Endothelial cell of umbilical vein (primary cell): ENCODE data around the gene EDEM1.

Source experiments
- EZH2 ChIP-seq: IDR thresholded peaks from 2 replicates; pipeline ENCODE4 v1.6.1; 2012; ENCODE audit warnings: borderline replicate concordance, low read depth, mild to moderate bottlenecking, moderate library complexity, low read length, inconsistent platforms; ENCODE audit not compliant: severe bottlenecking
- FOS ChIP-seq: IDR thresholded peaks from 2 replicates; pipeline ENCODE4 v1.6.1; 2011; ENCODE audit warnings: mild to moderate bottlenecking, low read length, moderate library complexity, borderline replicate concordance; ENCODE audit not compliant: insufficient read depth
- GATA2 ChIP-seq: IDR thresholded peaks from 2 replicates; pipeline ENCODE4 v1.7.0; 2011; ENCODE audit warnings: low read depth, mild to moderate bottlenecking, moderate library complexity, mixed read lengths, low read length; ENCODE audit not compliant: insufficient read length, insufficient read depth
- JUN ChIP-seq: IDR thresholded peaks from 2 replicates; pipeline ENCODE4 v1.6.1; 2011; ENCODE audit warnings: borderline replicate concordance, low read depth; ENCODE audit not compliant: insufficient read length, insufficient read depth
- POLR2AphosphoS5 ChIP-seq: IDR thresholded peaks from 2 replicates; pipeline ENCODE4 v1.6.1; 2012; ENCODE audit warnings: low read depth, mild to moderate bottlenecking, control low read depth, low read length, moderate library complexity; ENCODE audit not compliant: insufficient read depth
- TF ChIP-seq, protein P1 (sequence below), 2 donors: IDR thresholded peaks; 1 replicate in 1 of 2; 2 replicates in 1 of 2; pipeline ENCODE4 v1.5.1; 2011; ENCODE audit warnings: low read length in 2 of 2, mild to moderate bottlenecking in 2 of 2, moderate library complexity in 2 of 2, control low read depth in 1 of 2, inconsistent platforms in 1 of 2, low read depth in 1 of 2; ENCODE audit not compliant: insufficient read depth in 1 of 2; ENCODE audit errors: extremely low read depth in 1 of 2
- TF ChIP-seq, protein P2 (sequence below): IDR thresholded peaks from 2 replicates; pipeline ENCODE4 v1.6.1; 2011; ENCODE audit not compliant: insufficient read depth, insufficient read length

DNA sequence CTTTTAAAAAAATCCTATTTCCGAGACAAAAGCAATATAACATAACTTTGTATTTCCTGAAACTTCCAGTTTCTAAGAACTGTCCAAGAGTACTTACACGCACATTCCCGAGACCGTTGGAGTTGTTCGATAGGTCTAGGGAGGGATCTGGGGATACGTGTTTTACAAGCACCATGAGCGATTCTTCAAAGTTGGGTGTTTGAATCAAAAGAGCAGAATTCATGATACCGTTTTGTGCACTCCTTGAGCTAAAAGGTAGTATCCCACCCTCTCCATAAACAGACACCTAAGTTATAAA lies 700 bp upstream of the EDEM1 start:
- no peak for TF ChIP-seq POLR2AphosphoS5
- TF ChIP-seq, protein P1, sequence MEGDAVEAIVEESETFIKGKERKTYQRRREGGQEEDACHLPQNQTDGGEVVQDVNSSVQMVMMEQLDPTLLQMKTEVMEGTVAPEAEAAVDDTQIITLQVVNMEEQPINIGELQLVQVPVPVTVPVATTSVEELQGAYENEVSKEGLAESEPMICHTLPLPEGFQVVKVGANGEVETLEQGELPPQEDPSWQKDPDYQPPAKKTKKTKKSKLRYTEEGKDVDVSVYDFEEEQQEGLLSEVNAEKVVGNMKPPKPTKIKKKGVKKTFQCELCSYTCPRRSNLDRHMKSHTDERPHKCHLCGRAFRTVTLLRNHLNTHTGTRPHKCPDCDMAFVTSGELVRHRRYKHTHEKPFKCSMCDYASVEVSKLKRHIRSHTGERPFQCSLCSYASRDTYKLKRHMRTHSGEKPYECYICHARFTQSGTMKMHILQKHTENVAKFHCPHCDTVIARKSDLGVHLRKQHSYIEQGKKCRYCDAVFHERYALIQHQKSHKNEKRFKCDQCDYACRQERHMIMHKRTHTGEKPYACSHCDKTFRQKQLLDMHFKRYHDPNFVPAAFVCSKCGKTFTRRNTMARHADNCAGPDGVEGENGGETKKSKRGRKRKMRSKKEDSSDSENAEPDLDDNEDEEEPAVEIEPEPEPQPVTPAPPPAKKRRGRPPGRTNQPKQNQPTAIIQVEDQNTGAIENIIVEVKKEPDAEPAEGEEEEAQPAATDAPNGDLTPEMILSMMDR (IDR thresholded peaks at IDR 0.05; ENCODE audit: extremely low read depth in 1 of 2, insufficient read depth in 1 of 2, low read depth in 1 of 2, low read length in 2 of 2) = no peak
- no peak for TF ChIP-seq GATA2
- no peak for TF ChIP-seq EZH2
- no peak for TF ChIP-seq JUN
- TF ChIP-seq, protein P2, sequence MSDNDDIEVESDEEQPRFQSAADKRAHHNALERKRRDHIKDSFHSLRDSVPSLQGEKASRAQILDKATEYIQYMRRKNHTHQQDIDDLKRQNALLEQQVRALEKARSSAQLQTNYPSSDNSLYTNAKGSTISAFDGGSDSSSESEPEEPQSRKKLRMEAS = no peak
- no peak for TF ChIP-seq FOS
